GM23338 (cell line): ENCODE measurements around the gene CD19. TPM values are rescaled to one million over a fixed set of nuclear protein-coding genes. Genes with fewer than 3 reads are reported as not detected.
"Not testable (repeated sequence)": the region's sequence is repeated elsewhere in the genome, so short reads cannot be mapped to it uniquely, and the experiment has no call there.

ENCODE experiments used
- ATAC-seq: fragments of 200-7000 bp; cut with Tn5 transposase; 3 replicates; pipeline ENCODE4 v1.9.1; 2020
- DNase-seq: peaks from one replicate; pipeline ENCODE4 v3.0.0-alpha.2; 2015; ENCODE audit warnings: low spot score
- H2AFZ ChIP-seq: fragments of 200-600 bp; sonication (generic); 2 replicates; pipeline ENCODE4 v1.8.0; 2016; ENCODE audit warnings: antibody characterized with exemption, mild to moderate bottlenecking, moderate library complexity
- H3F3A ChIP-seq: fragments of 200-600 bp; sonication (generic); replicated peaks from 2 replicates; pipeline ENCODE4 v1.8.0; 2017; ENCODE audit warnings: antibody characterized with exemption, mixed run types, low read depth
- H3K27ac ChIP-seq: fragments of 200-600 bp; sonication (generic); 2 replicates; pipeline ENCODE4 v1.6.1; 2016; ENCODE audit warnings: low read depth
- H3K27me3 ChIP-seq: fragments of 200-600 bp; sonication (generic); 2 replicates; pipeline ENCODE4 v1.8.0; 2016; ENCODE audit warnings: mild to moderate bottlenecking, mixed run types, moderate library complexity; ENCODE audit not compliant: insufficient read depth
- H3K36me3 ChIP-seq: fragments of 200-600 bp; sonication (generic); 2 replicates; pipeline ENCODE4 v1.8.0; 2016; ENCODE audit warnings: mild to moderate bottlenecking; ENCODE audit not compliant: insufficient read depth
- H3K4me1 ChIP-seq: fragments of 200-600 bp; sonication (generic); 2 replicates; pipeline ENCODE4 v1.8.0; 2016; ENCODE audit warnings: mild to moderate bottlenecking, moderate library complexity; ENCODE audit not compliant: insufficient read depth
- H3K4me2 ChIP-seq: fragments of 200-600 bp; sonication (generic); 2 replicates; pipeline ENCODE4 v1.7.1; 2017; ENCODE audit warnings: mixed run types
- H3K4me3 ChIP-seq: fragments of 200-600 bp; sonication (generic); 2 replicates; pipeline ENCODE4 v1.6.1; 2016; ENCODE audit warnings: mixed run types
- H3K79me2 ChIP-seq: fragments of 200-600 bp; sonication (generic); replicated peaks from 2 replicates; pipeline ENCODE4 v1.8.0; 2017; ENCODE audit warnings: mild to moderate bottlenecking; ENCODE audit not compliant: insufficient read depth
- H3K9me2 ChIP-seq: fragments of 200-600 bp; sonication (generic); 2 replicates; pipeline ENCODE4 v1.8.0; 2017; ENCODE audit not compliant: insufficient read depth
- H4K20me1 ChIP-seq: fragments of 200-600 bp; sonication (generic); replicated peaks from 2 replicates; pipeline ENCODE4 v1.8.0; 2017; ENCODE audit warnings: mild to moderate bottlenecking; ENCODE audit not compliant: insufficient read depth
- H3K27ac Mint-ChIP-seq: 2 replicates; pipeline ENCODE4 v1.8.0; 2020; ENCODE audit warnings: inconsistent platforms, mild to moderate bottlenecking, moderate library complexity, mixed read lengths
- H3K27me3 Mint-ChIP-seq: 3 replicates; pipeline ENCODE4 v1.8.0; 2022; ENCODE audit warnings: low read depth, mild to moderate bottlenecking, moderate library complexity, mixed read lengths, inconsistent platforms; ENCODE audit not compliant: insufficient read depth, poor library complexity
- H3K36me3 Mint-ChIP-seq: 3 replicates; pipeline ENCODE4 v1.8.0; 2021; ENCODE audit warnings: low read depth, mild to moderate bottlenecking, inconsistent platforms, moderate library complexity, mixed read lengths
- H3K4me1 Mint-ChIP-seq: 3 replicates; pipeline ENCODE4 v1.8.0; 2020; ENCODE audit warnings: mild to moderate bottlenecking, inconsistent platforms, mixed read lengths
- H3K4me3 Mint-ChIP-seq: 3 replicates; pipeline ENCODE4 v1.8.0; 2021; ENCODE audit warnings: moderate library complexity, mild to moderate bottlenecking, inconsistent platforms, mixed read lengths
- H3K9me3 Mint-ChIP-seq: 3 replicates; pipeline ENCODE4 v1.8.0; 2020; ENCODE audit warnings: moderate library complexity, mild to moderate bottlenecking, inconsistent platforms, mixed read lengths
- CREB1 ChIP-seq: fragments of 250-450 bp; sonication (Bioruptor Pico); IDR thresholded peaks from 2 replicates; pipeline ENCODE4 v1.5.0; 2020; ENCODE audit warnings: low read depth, mild to moderate bottlenecking, moderate library complexity
- EZH2 ChIP-seq: fragments of 200-600 bp; sonication (generic); IDR thresholded peaks from one replicate; pipeline ENCODE4 v1.8.0; 2017; ENCODE audit warnings: antibody characterized with exemption, mild to moderate bottlenecking, low read depth; ENCODE audit not compliant: unreplicated experiment
- NANOG ChIP-seq: IDR thresholded peaks from 2 replicates; pipeline ENCODE4 v1.6.1; 2016; ENCODE audit warnings: antibody characterized with exemption, borderline replicate concordance
- POLR2AphosphoS5 ChIP-seq: IDR thresholded peaks from 2 replicates; pipeline ENCODE4 v1.6.1; 2016; ENCODE audit warnings: antibody characterized with exemption, low read depth
- polyA plus RNA-seq: library from polyadenylated mRNA; unstranded; fragments of >200 nt; fragmentation: Nextera tagmentation; extraction: Ambion mirVana; gene quantifications from 2 replicates; pipeline ENCODE4 v1.2.1, GENCODE V29; 2016
- total RNA-seq: library from RNA; depleted of rRNA; stranded (reverse); fragments of >200 nt; shearing (Covaris generic); gene quantifications from 2 replicates; pipeline ENCODE4 v1.2.3, GENCODE V29; 2014

Gene CD19
- total and polyA plus RNA-seq, 2 experiments from 2014 or later, result 0.83 to 1.9 TPM

DNA sequence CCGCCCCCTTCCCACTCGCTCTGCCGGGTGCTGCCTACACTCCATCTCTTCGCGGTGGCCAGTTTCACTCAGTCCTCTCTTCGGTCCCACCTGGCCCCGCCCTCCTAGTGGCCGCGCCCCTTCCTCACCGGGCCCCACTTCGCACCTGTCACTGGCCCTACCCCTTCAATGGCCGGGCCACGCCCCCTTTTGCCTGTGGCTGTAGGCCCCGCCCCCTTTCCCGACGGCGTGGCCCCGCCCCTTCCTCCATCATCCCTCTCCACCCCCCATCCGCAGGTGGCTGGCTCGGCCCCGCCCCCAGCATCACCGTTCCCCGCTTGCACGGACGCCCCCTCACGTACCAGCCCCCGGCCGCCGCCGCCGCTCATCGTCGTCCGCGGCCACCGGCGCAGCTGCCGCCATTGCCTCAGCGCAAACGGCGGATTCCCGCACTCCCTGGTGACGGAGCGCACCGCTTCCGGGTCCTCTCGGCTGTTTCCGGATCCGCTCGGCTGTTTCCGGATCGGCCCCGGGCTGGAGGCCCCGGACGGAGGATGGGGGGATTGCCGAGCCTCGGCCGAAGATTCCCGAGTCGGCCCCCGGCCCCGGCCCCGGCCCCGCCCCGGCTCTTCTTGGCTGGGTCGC is 6.9 kb upstream of the CD19 start, which contains the start of gene RABEP2:
RABEP2 (minus strand) TSS at position 477 of the 624 bp plus-strand sequence; CDS start at position 402, 75 bp downstream.
- Mint-ChIP-seq H3K27me3 (peaks cover 14% of the 10 kb centered on the region), H3K9me3 (no peaks in the 10 kb centered on the region; the same call in 1 of the 3 replicates), H3K27ac (peak within 1 kb of the TSS; percentile 99), H3K36me3 (peaks cover 5% of the 10 kb centered on the region; the same call in 2 of the 3 replicates), H3K4me1 (peaks cover 11% of the 10 kb centered on the region), H3K4me3 (peak within 1 kb of the TSS; percentile 95)
- Histone ChIP-seq H3K36me3 (no peaks in the 10 kb centered on the region), H2AFZ (peak within 1 kb of the TSS; percentile 96), H3K4me2 (peak within 1 kb of the TSS; percentile 97), H3K4me3 (peak within 1 kb of the TSS; percentile 98), H3K79me2 (0 out of 2 replicates have a peak, but pooled peaks cover 4% of the 10 kb centered on the region), H3K9me2 (no peaks in the 10 kb centered on the region), H4K20me1 (no peaks in the 10 kb centered on the region; the same call in 1 of the 2 replicates), H3K27ac (peak within 1 kb of the TSS; percentile 99), H3K27me3 (no peaks in the 10 kb centered on the region), H3F3A (peaks cover 20% of the 10 kb centered on the region), H3K4me1 (peaks cover 10% of the 10 kb centered on the region)
- ATAC-seq (peak; percentile 80), DNase-seq (peak; percentile 99)
- no peak for TF ChIP-seq NANOG
- TF ChIP-seq CREB1 (CRISPR knock-in tag), result peak; percentile 55; the same call in 1 of the 2 replicates

DNA sequence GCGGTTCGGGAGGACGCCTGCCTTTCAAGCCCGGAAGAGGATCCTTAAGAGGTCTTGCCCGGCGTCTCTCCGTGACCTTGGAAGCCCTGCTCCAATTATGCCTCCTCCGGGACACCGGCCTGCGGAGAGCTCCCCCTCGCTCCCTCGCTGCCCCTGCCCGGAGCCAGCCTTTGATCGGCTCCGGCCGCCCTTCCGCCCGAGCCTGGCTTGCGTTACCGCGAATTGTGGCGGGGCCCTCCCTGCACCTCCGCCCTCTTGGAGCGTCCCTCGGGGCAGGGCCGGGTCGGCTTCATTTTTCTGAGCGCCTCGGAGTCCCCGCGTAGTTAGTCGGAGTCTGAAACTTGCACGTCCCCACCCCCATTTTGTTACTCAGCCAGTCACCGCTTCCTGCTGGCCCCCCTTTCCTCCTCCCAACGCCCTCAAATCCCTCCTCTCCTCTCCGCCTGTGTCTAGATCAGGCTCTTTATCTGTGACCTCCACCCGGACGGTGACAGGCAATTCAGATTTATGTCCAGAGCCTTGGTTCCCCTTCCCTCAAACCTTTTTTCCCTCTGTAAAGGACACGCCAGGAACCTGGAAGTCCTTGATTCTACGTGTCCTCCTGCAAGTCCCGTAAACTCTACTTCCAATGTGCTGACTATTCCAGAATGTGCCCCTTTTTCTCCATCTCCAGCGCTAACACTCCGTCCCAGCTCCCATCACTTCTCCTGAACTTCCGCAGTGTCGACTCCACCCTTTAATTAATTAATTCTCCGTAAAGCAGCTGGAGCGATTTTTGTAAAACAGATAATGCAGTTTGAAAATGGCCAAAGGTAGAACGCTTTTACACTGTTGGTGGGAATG is 6.2 kb upstream of the CD19 start:
- Mint-ChIP-seq H3K9me3 (no peaks in the 10 kb centered on the region; the same call in 1 of the 3 replicates), H3K27me3 (peaks cover 14% of the 10 kb centered on the region), H3K36me3 (peaks cover 5% of the 10 kb centered on the region; the same call in 2 of the 3 replicates), H3K27ac (peak overlapping the region; percentile 99), H3K4me3 (peak overlapping the region; percentile 95), H3K4me1 (peaks cover 12% of the 10 kb centered on the region)
- Histone ChIP-seq H3K4me2 (peak overlapping the region; percentile 94), H3K4me3 (peak overlapping the region; percentile 98), H3F3A (peaks cover 20% of the 10 kb centered on the region), H3K79me2 (0 out of 2 replicates have a peak, but pooled peaks cover 4% of the 10 kb centered on the region), H3K27ac (peak overlapping the region; percentile 99), H4K20me1 (no peaks in the 10 kb centered on the region), H3K27me3 (0 out of 2 replicates have a peak, but pooled peaks cover 3% of the 10 kb centered on the region), H2AFZ (peak overlapping the region; percentile 96), H3K9me2 (no peaks in the 10 kb centered on the region), H3K4me1 (peaks cover 10% of the 10 kb centered on the region), H3K36me3 (no peaks in the 10 kb centered on the region)
- peak; percentile 52 for ATAC-seq
- DNase-seq, result peak; percentile 83
- TF ChIP-seq POLR2AphosphoS5 (peak; percentile 40; the same call in 1 of the 2 replicates), EZH2 (no peak)

- peak overlapping the region; percentile 96; the same call in 1 of the 2 replicates for H2AFZ ChIP-seq
- not testable (repeated sequence) for H4K20me1 ChIP-seq, H3K9me3 Mint-ChIP-seq, H3K36me3 ChIP-seq, DNase-seq, H3K79me2 ChIP-seq, H3K9me2 ChIP-seq, ATAC-seq, H3K36me3 Mint-ChIP-seq, H3K27me3 ChIP-seq
- Mint-ChIP-seq H3K27ac (peak overlapping the region; percentile 99), H3K27me3 (peaks cover 14% of the 10 kb centered on the region), H3K4me3 (peak overlapping the region; percentile 95), H3K4me1 (peaks cover 15% of the 10 kb centered on the region)
- peak overlapping the region; percentile 99 for H3K27ac ChIP-seq
- peak overlapping the region; percentile 98 for H3K4me3 ChIP-seq
- H3K4me1 ChIP-seq, result peaks cover 14% of the 10 kb centered on the region
- peaks cover 20% of the 10 kb centered on the region for H3F3A ChIP-seq
- H3K4me2 ChIP-seq, result peak overlapping the region; percentile 94
Observed at GRCh38 chr16:28926284-28926683, 5.5 kb upstream of the CD19 start.
